Natural killer cell (primary cell): ENCODE results near the gene GIPR. TPM values are rescaled to one million over a fixed set of nuclear protein-coding genes. Genes with fewer than 3 reads are reported as not detected.

Experiments used
- ATAC-seq, 3 donors: fragments of 150-1000 bp in 2 of 3; fragments of 200-7000 bp in 1 of 3; cut with Tn5 transposase; 1 replicate in 1 of 3; 2 replicates in 2 of 3; pipeline ENCODE4 v1.10.0; 2021; ENCODE audit warnings: mild to moderate bottlenecking in 2 of 3, moderate library complexity in 2 of 3
- DNase-seq, 2 donors: peaks; one replicate each; pipeline versions ENCODE4 v3.0.0 to v3.0.0-alpha.2; 2013 to 2021; ENCODE audit warnings: mixed read lengths in 1 of 2
- H3K27ac ChIP-seq: one replicate; pipeline ENCODE4 v1.5.1; 2013; ENCODE audit warnings: mild to moderate bottlenecking, low read length
- H3K27me3 ChIP-seq: one replicate; pipeline ENCODE4 v1.6.1; 2013; ENCODE audit warnings: low read length; ENCODE audit not compliant: control insufficient read depth, insufficient read depth
- H3K36me3 ChIP-seq: one replicate; pipeline ENCODE4 v1.6.1; 2013; ENCODE audit warnings: low read length; ENCODE audit not compliant: control insufficient read depth, insufficient read depth
- H3K4me1 ChIP-seq: one replicate; pipeline ENCODE4 v1.6.1; 2013; ENCODE audit warnings: low read length; ENCODE audit not compliant: control insufficient read depth, insufficient read depth
- H3K4me3 ChIP-seq: one replicate; pipeline ENCODE4 v1.5.1; 2013; ENCODE audit warnings: low read length
- H3K9me3 ChIP-seq: one replicate; pipeline ENCODE4 v1.6.1; 2013; ENCODE audit warnings: low read length; ENCODE audit not compliant: control insufficient read depth, insufficient read depth
- H3K27ac Mint-ChIP-seq, 2 donors: one replicate each; pipeline ENCODE4 v1.8.0; 2022; ENCODE audit warnings: mild to moderate bottlenecking in 2 of 2, mixed read lengths in 2 of 2, moderate library complexity in 1 of 2
- H3K27me3 Mint-ChIP-seq, 2 donors: one replicate each; pipeline ENCODE4 v1.8.0; 2022; ENCODE audit warnings: low read depth in 2 of 2, mixed read lengths in 2 of 2
- H3K36me3 Mint-ChIP-seq: one replicate; pipeline ENCODE4 v1.8.0; 2022; ENCODE audit warnings: mixed read lengths
- H3K4me1 Mint-ChIP-seq, 2 donors: one replicate each; pipeline ENCODE4 v1.8.0; 2022; ENCODE audit warnings: mixed read lengths in 2 of 2
- H3K4me3 Mint-ChIP-seq: one replicate; pipeline ENCODE4 v1.8.0; 2022; ENCODE audit warnings: mild to moderate bottlenecking, moderate library complexity, mixed read lengths
- H3K9me3 Mint-ChIP-seq, 2 donors: one replicate each; pipeline ENCODE4 v1.8.0; 2022; ENCODE audit warnings: mixed read lengths in 2 of 2
- CTCF ChIP-seq: fragments of 200-600 bp; IDR thresholded peaks from one replicate; pipeline ENCODE4 v1.8.0; 2022; ENCODE audit warnings: antibody characterized with exemption
- WGBS: methylation state at CpG from one replicate; pipeline ENCODE4 v1.1.7; 2013; ENCODE audit warnings: missing lambda C conversion rate; ENCODE audit not compliant: insufficient coverage; 5-methylcytosine and 5-hydroxymethylcytosine counted together
- intact Hi-C: fragments of 100-400 bp; cut with micrococcal nuclease; formaldehyde crosslinking; loops from one replicate; pipeline ENCODE4 v1.14.2; 2022
- total RNA-seq, 4 donors: library from RNA; stranded (reverse); fragments of 120-200 nt in 1 of 4; gene quantifications; one replicate each; pipeline versions ENCODE4 v1.2.3 to v1.2.4, GENCODE V29; 2013 to 2022

GIPR gene
- total RNA-seq, 3 donors from 2014 or later (not counting 1 experiment from before 2014, with no cell fraction given), result 20.7 to 24.5 (median 21.5) TPM

GRCh38 chr19:45632468-45633196 is 35.4 kb upstream of the GIPR start:
- intact Hi-C loops, result no loop called here
- no peaks in the 10 kb centered on the region for H3K27me3 Mint-ChIP-seq
- H3K27ac Mint-ChIP-seq, result no peak overlapping the region
- Histone ChIP-seq H3K4me3 (no peak overlapping the region), H3K4me1 (no peaks in the 10 kb centered on the region), H3K27ac (no peak overlapping the region), H3K9me3 (no peaks in the 10 kb centered on the region), H3K27me3 (no peaks in the 10 kb centered on the region), H3K36me3 (peaks cover 17% of the 10 kb centered on the region)
- peak in 1 of 3 donors; percentile 24 for ATAC-seq
- WGBS, result 83% methylated on average over 27 of the region's 27 CpGs
- no peaks in the 10 kb centered on the region for H3K4me1 Mint-ChIP-seq
- no peaks in the 10 kb centered on the region for H3K9me3 Mint-ChIP-seq
- peak in 1 of 2 donors; percentile 56 for DNase-seq
- no peak overlapping the region for H3K4me3 Mint-ChIP-seq
- no peaks in the 10 kb centered on the region for H3K36me3 Mint-ChIP-seq
- no peak for TF ChIP-seq CTCF

GRCh38 chr19:45636275-45636674 is 31.7 kb upstream of the GIPR start:
- DNase-seq, result no peak
- peaks cover 2% of the 10 kb centered on the region for H3K36me3 ChIP-seq
- Mint-ChIP-seq H3K9me3 (peaks cover 0 to 2% of the 10 kb centered on the region in 2 donors), H3K27ac (no peak overlapping the region), H3K27me3 (no peaks in the 10 kb centered on the region), H3K4me3 (no peak overlapping the region), H3K4me1 (peaks cover 19 to 28% of the 10 kb centered on the region in 2 donors), H3K36me3 (no peaks in the 10 kb centered on the region)
- ATAC-seq, result no peak
- no peak overlapping the region for H3K4me3 ChIP-seq
- no peaks in the 10 kb centered on the region for H3K27me3 ChIP-seq
- no peaks in the 10 kb centered on the region for H3K9me3 ChIP-seq
- intact Hi-C loops, result no loop called here
- no peak overlapping the region for H3K27ac ChIP-seq
- no peak for TF ChIP-seq CTCF
- peaks cover 31% of the 10 kb centered on the region for H3K4me1 ChIP-seq
- 88% methylated on average over 1 of the region's 1 CpG for WGBS

- Histone ChIP-seq H3K27me3 (no peaks in the 10 kb centered on the region), H3K36me3 (peaks cover 2% of the 10 kb centered on the region), H3K27ac (no peak overlapping the region), H3K9me3 (no peaks in the 10 kb centered on the region), H3K4me3 (no peak overlapping the region), H3K4me1 (peaks cover 38% of the 10 kb centered on the region)
- 92% methylated on average over 1 of the region's 2 CpGs for WGBS
- Mint-ChIP-seq H3K27ac (no peak overlapping the region), H3K27me3 (no peaks in the 10 kb centered on the region), H3K36me3 (no peaks in the 10 kb centered on the region), H3K4me3 (no peak overlapping the region), H3K9me3 (peaks cover 0 to 4% of the 10 kb centered on the region in 2 donors), H3K4me1 (peaks cover 25 to 34% of the 10 kb centered on the region in 2 donors)
- ATAC-seq (no peak), DNase-seq (no peak)
- intact Hi-C loops, result no loop called here
- no peak for TF ChIP-seq CTCF
Measured at GRCh38 chr19:45636902-45637301, 31.1 kb upstream of the GIPR start.
